Measurements from ENCODE around the gene EOMES.

- TF ChIP-seq, protein P1, sequence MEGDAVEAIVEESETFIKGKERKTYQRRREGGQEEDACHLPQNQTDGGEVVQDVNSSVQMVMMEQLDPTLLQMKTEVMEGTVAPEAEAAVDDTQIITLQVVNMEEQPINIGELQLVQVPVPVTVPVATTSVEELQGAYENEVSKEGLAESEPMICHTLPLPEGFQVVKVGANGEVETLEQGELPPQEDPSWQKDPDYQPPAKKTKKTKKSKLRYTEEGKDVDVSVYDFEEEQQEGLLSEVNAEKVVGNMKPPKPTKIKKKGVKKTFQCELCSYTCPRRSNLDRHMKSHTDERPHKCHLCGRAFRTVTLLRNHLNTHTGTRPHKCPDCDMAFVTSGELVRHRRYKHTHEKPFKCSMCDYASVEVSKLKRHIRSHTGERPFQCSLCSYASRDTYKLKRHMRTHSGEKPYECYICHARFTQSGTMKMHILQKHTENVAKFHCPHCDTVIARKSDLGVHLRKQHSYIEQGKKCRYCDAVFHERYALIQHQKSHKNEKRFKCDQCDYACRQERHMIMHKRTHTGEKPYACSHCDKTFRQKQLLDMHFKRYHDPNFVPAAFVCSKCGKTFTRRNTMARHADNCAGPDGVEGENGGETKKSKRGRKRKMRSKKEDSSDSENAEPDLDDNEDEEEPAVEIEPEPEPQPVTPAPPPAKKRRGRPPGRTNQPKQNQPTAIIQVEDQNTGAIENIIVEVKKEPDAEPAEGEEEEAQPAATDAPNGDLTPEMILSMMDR (conservative IDR thresholded peaks at IDR 0.05; ENCODE audit: low read depth, low read length): no peak
- no peak for TF ChIP-seq EZH2 (IDR thresholded peaks at IDR 0.05; ENCODE audit: low read length, unreplicated experiment)
Measured at GRCh38 chr3:27686642-27687041, 35.5 kb downstream of the EOMES start.

Measured in PC-3 (cell line).